Measurements from ENCODE around the gene RSPO1. TPM values are rescaled to one million over a fixed set of nuclear protein-coding genes. Genes with fewer than 3 reads are reported as not detected.

The RSPO1 gene
- total RNA-seq, 2 donors from 2014 or later: not detected

DNA sequence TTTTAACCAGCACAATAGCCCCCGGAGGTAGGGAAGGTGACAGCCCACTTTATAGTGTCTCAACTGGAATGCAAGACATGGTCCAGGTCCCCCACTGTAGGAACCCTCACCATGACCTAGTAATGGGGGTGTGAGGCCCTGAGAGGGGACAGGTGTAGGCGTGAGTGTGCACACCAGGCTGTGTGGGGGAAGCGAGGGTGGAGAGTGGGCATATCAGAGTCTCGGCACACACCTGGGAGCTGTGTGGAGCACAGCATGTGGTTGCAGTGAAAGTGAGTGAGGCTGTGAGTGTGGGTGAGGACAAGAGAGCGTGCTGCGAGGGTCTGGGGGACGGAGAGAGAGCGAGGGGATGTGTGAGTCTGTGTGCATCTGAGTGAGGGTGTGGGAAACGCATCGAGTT is 17.1 kb upstream of the RSPO1 start:
- peaks cover 10% of the 10 kb centered on the region for H3K4me1 Mint-ChIP-seq

DNA sequence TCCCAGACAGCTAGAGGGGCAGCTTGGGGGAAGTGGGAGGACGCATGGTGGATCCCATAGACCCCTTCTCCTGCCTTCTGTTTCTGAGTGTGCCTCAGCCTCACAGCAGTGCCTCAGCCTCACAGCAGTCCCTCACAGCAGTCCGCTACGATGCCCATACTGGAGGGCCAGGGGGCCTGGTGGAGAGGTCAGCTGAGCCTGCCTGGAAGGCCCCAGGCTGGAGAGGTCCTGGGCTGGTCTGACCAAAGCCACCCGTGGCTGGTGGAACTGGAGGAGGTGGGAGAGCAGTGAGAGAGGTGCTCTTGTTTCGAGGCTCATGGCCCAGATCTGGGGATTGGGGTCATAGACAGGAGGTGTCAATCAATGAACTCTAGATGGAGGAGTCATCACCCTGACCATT is 16.0 kb upstream of the RSPO1 start:
- no peaks in the 10 kb centered on the region for H3K36me3 Mint-ChIP-seq (ENCODE audit: low read depth)

More for the DNA sequence above, 17.1 kb upstream of the RSPO1 start:
- Mint-ChIP-seq H3K27ac (no peak overlapping the region), H3K4me3 (no peak overlapping the region), H3K27me3 (ENCODE audit: insufficient read depth) (peaks cover 87% of the 10 kb centered on the region), H3K36me3 (ENCODE audit: low read depth) (no peaks in the 10 kb centered on the region), H3K9me3 (no peaks in the 10 kb centered on the region)
- H3K9me3 ChIP-seq (ENCODE audit: control insufficient read depth, low read length): no peaks in the 10 kb centered on the region
- H3K36me3 ChIP-seq (ENCODE audit: control insufficient read depth, insufficient read depth, low read length): no peaks in the 10 kb centered on the region
- 86 to 92% methylated on average over 6 to 10 of the region's 10 CpGs for WGBS, 2 experiments (ENCODE audit: insufficient coverage in 1 of 2, insufficient read length in 1 of 2)
- H3K27me3 ChIP-seq (ENCODE audit: control insufficient read depth, insufficient read depth, low read length, poor library complexity, severe bottlenecking): peaks cover 93% of the 10 kb centered on the region
- no peaks in the 10 kb centered on the region for H3K4me1 ChIP-seq (ENCODE audit: control insufficient read depth, insufficient read depth, low read length)
- DNase-seq: no peak
- H3K4me3 ChIP-seq (ENCODE audit: low read length): no peak overlapping the region
- TF ChIP-seq, protein P1, sequence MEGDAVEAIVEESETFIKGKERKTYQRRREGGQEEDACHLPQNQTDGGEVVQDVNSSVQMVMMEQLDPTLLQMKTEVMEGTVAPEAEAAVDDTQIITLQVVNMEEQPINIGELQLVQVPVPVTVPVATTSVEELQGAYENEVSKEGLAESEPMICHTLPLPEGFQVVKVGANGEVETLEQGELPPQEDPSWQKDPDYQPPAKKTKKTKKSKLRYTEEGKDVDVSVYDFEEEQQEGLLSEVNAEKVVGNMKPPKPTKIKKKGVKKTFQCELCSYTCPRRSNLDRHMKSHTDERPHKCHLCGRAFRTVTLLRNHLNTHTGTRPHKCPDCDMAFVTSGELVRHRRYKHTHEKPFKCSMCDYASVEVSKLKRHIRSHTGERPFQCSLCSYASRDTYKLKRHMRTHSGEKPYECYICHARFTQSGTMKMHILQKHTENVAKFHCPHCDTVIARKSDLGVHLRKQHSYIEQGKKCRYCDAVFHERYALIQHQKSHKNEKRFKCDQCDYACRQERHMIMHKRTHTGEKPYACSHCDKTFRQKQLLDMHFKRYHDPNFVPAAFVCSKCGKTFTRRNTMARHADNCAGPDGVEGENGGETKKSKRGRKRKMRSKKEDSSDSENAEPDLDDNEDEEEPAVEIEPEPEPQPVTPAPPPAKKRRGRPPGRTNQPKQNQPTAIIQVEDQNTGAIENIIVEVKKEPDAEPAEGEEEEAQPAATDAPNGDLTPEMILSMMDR (conservative IDR thresholded peaks at IDR 0.05): no peak
- no peak overlapping the region for H3K9ac ChIP-seq (ENCODE audit: extremely low read depth, low read length, poor library complexity, severe bottlenecking)
- H3K27ac ChIP-seq (ENCODE audit: low read depth, low read length): no peak overlapping the region

DNA sequence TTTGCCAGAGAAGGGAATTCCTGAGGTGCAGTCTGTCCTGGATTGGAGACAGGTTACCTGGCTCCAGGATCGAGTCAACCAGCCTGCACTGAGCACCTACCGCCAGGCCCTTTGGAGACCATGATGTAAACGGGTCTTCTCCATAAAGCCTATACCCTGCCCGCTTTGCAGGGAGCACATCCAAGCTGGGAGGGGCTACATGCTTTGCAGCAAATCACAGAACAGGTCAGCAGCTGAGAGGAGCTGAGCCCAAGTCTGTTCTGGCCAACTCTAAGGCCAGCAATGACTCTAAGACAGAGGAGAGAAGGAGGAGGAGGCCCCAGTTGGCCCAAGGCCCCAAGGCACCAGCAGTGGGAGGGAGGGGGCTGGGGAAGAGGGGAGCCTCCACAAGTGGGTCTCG is 15.5 kb upstream of the RSPO1 start:
- 73 to 83% methylated on average over 5 of the region's 5 CpGs for WGBS, 2 experiments (ENCODE audit: insufficient coverage in 1 of 2, insufficient read length in 1 of 2)
- H3K9me3 ChIP-seq (ENCODE audit: control insufficient read depth, low read length): no peaks in the 10 kb centered on the region

More for the DNA sequence above, 16.0 kb upstream of the RSPO1 start:
- peaks cover 6% of the 10 kb centered on the region for H3K4me1 Mint-ChIP-seq
- TF ChIP-seq, protein P1 (conservative IDR thresholded peaks at IDR 0.05): no peak
- Histone ChIP-seq H3K9ac (ENCODE audit: extremely low read depth, low read length, poor library complexity, severe bottlenecking) (no peak overlapping the region), H3K4me1 (ENCODE audit: control insufficient read depth, insufficient read depth, low read length) (no peaks in the 10 kb centered on the region), H3K4me3 (ENCODE audit: low read length) (no peak overlapping the region), H3K36me3 (ENCODE audit: control insufficient read depth, insufficient read depth, low read length) (no peaks in the 10 kb centered on the region), H3K27me3 (ENCODE audit: control insufficient read depth, insufficient read depth, low read length, poor library complexity, severe bottlenecking) (peaks cover 93% of the 10 kb centered on the region), H3K9me3 (ENCODE audit: control insufficient read depth, low read length) (no peaks in the 10 kb centered on the region), H3K27ac (ENCODE audit: low read depth, low read length) (no peak overlapping the region)
- peaks cover 85% of the 10 kb centered on the region for H3K27me3 Mint-ChIP-seq (ENCODE audit: insufficient read depth)
- H3K27ac Mint-ChIP-seq: no peak overlapping the region
- DNase-seq: no peak
- 87 to 92% methylated on average over 4 to 5 of the region's 5 CpGs for WGBS, 2 experiments (ENCODE audit: insufficient coverage in 1 of 2, insufficient read length in 1 of 2)
- no peaks in the 10 kb centered on the region for H3K9me3 Mint-ChIP-seq
- no peak overlapping the region for H3K4me3 Mint-ChIP-seq

More for the DNA sequence above, 15.5 kb upstream of the RSPO1 start:
- DNase-seq: peak; percentile 52
- no peaks in the 10 kb centered on the region for H3K36me3 Mint-ChIP-seq (ENCODE audit: low read depth)
- Histone ChIP-seq H3K36me3 (ENCODE audit: control insufficient read depth, insufficient read depth, low read length) (no peaks in the 10 kb centered on the region), H3K27ac (ENCODE audit: low read depth, low read length) (no peak overlapping the region), H3K9ac (ENCODE audit: extremely low read depth, low read length, poor library complexity, severe bottlenecking) (no peak overlapping the region), H3K4me1 (ENCODE audit: control insufficient read depth, insufficient read depth, low read length) (no peaks in the 10 kb centered on the region), H3K4me3 (ENCODE audit: low read length) (no peak overlapping the region), H3K27me3 (ENCODE audit: control insufficient read depth, insufficient read depth, low read length, poor library complexity, severe bottlenecking) (peaks cover 93% of the 10 kb centered on the region)
- H3K4me1 Mint-ChIP-seq: peaks cover under 1% of the 10 kb centered on the region
- H3K9me3 Mint-ChIP-seq: no peaks in the 10 kb centered on the region
- TF ChIP-seq, protein P1 (conservative IDR thresholded peaks at IDR 0.05): no peak
- peaks cover 85% of the 10 kb centered on the region for H3K27me3 Mint-ChIP-seq (ENCODE audit: insufficient read depth)
- no peak overlapping the region for H3K4me3 Mint-ChIP-seq
- no peak overlapping the region for H3K27ac Mint-ChIP-seq

Measured in endodermal cell (in vitro differentiated cells).